GM19395 (cell line): ENCODE measurements around the gene LYPD6B.

ENCODE experiments used
- ATAC-seq: cut with Tn5 transposase; IDR thresholded peaks from one replicate; pipeline ENCODE4 v1.9.1; 2021; ENCODE audit warnings: mild to moderate bottlenecking, moderate library complexity; ENCODE audit not compliant: unreplicated experiment

Gene LYPD6B

GRCh38 chr2:149259136-149259535 is 220.6 kb downstream of the LYPD6B start:
- ATAC-seq: no peak

GRCh38 chr2:149261692-149262091 is 223.2 kb downstream of the LYPD6B start:
- no peak for ATAC-seq
